Left kidney (tissue), 2 donors: ENCODE data around the gene PDE8A. TPM values are rescaled to one million over a fixed set of nuclear protein-coding genes. Genes with fewer than 3 reads are reported as not detected.
"Not testable (repeated sequence)": the region's sequence is repeated elsewhere in the genome, so short reads cannot be mapped to it uniquely, and the experiment has no call there.

Source experiments
- DNase-seq: peaks from one replicate; pipeline ENCODE4 v3.0.0-alpha.2; 2013
- polyA plus RNA-seq: library from polyadenylated mRNA; unstranded; fragments of 120-200 nt; gene quantifications from one replicate; pipeline ENCODE4 v1.2.1, GENCODE V29; 2013; ENCODE audit not compliant: insufficient read length

The PDE8A gene
- polyA plus RNA-seq, 1 donor = 79.7 TPM

- DNase-seq = no peak
These were observed 28.4 kb downstream of the PDE8A start for GRCh38 chr15:85010071-85010385.

- DNase-seq = no peak
These were observed 28.9 kb downstream of the PDE8A start for GRCh38 chr15:85010386-85011159.

- no peak for DNase-seq
These were observed 29.5 kb downstream of the PDE8A start for GRCh38 chr15:85011160-85011571.

- DNase-seq = not testable (repeated sequence)
These were observed 30.1 kb downstream of the PDE8A start for GRCh38 chr15:85011724-85012123.

GRCh38 chr15:85013785-85014184, 32.1 kb downstream of the PDE8A start:
- no peak for DNase-seq

GRCh38 chr15:85014932-85015331, 33.3 kb downstream of the PDE8A start:
- no peak for DNase-seq

GRCh38 chr15:85016275-85016674, 34.6 kb downstream of the PDE8A start:
- DNase-seq = no peak

GRCh38 chr15:85019815-85020590, 38.3 kb downstream of the PDE8A start:
- no peak for DNase-seq

GRCh38 chr15:85021409-85021808, 39.8 kb downstream of the PDE8A start:
- no peak for DNase-seq

GRCh38 chr15:85022860-85023403, 41.3 kb downstream of the PDE8A start:
- no peak for DNase-seq

GRCh38 chr15:85024003-85024402, 42.3 kb downstream of the PDE8A start:
- DNase-seq = no peak

GRCh38 chr15:85024509-85025336, 43.1 kb downstream of the PDE8A start:
- DNase-seq = no peak

GRCh38 chr15:85025516-85026251, 44.0 kb downstream of the PDE8A start:
- no peak for DNase-seq

GRCh38 chr15:85026304-85027032, 44.8 kb downstream of the PDE8A start:
- no peak for DNase-seq

GRCh38 chr15:85027033-85027380, 45.4 kb downstream of the PDE8A start:
- no peak for DNase-seq

- no peak for DNase-seq
These were observed 45.8 kb downstream of the PDE8A start for GRCh38 chr15:85027421-85027820.

- DNase-seq = no peak
These were observed 46.8 kb downstream of the PDE8A start for GRCh38 chr15:85028416-85028815.

GRCh38 chr15:85029221-85029620, 47.6 kb downstream of the PDE8A start:
- DNase-seq = no peak

GRCh38 chr15:85030301-85030929, 48.8 kb downstream of the PDE8A start:
- DNase-seq = no peak

GRCh38 chr15:85031086-85031943, 49.7 kb downstream of the PDE8A start:
- no peak for DNase-seq
